Calu3 (cell line): Measurements from ENCODE around the gene FAM89A. TPM values are rescaled to one million over a fixed set of nuclear protein-coding genes. Genes with fewer than 3 reads are reported as not detected.
A peak's percentile ranks its signal among the peaks of the same experiment; 100 is the strongest.

Experiments used
- BruUV-seq: library from RNA; stranded (reverse); fragments of 400-500 nt; replicated peaks from 2 replicates; lab custom pipeline; 2021; lab: Mats Ljungman, UMichigan
- CTCF ChIA-PET: fragments of 300-600 bp; sonication (Branson Sonifier 250); formaldehyde crosslinking; loops from one replicate; lab custom pipeline; 2022; ENCODE audit warnings: antibody characterized with exemption; lab: Charles Lee
- DNase-seq: peaks from one replicate; pipeline ENCODE4 v3.0.0; 2022
- H3K27ac Mint-ChIP-seq: one replicate; pipeline ENCODE4 v1.8.0; 2022; ENCODE audit warnings: mixed read lengths; ENCODE audit not compliant: unreplicated experiment
- H3K27me3 Mint-ChIP-seq: one replicate; pipeline ENCODE4 v1.8.0; 2022; ENCODE audit warnings: mixed read lengths; ENCODE audit not compliant: unreplicated experiment
- H3K36me3 Mint-ChIP-seq: one replicate; pipeline ENCODE4 v1.8.0; 2022; ENCODE audit warnings: mild to moderate bottlenecking, moderate library complexity, mixed read lengths; ENCODE audit not compliant: insufficient read depth, unreplicated experiment
- H3K4me1 Mint-ChIP-seq: one replicate; pipeline ENCODE4 v1.8.0; 2022; ENCODE audit warnings: mild to moderate bottlenecking, low read depth, mixed read lengths; ENCODE audit not compliant: unreplicated experiment
- H3K4me3 Mint-ChIP-seq: one replicate; pipeline ENCODE4 v1.8.0; 2022; ENCODE audit warnings: mild to moderate bottlenecking, low read depth, moderate library complexity, mixed read lengths; ENCODE audit not compliant: unreplicated experiment
- H3K9me3 Mint-ChIP-seq: one replicate; pipeline ENCODE4 v1.8.0; 2022; ENCODE audit warnings: low read depth, mixed read lengths; ENCODE audit not compliant: unreplicated experiment
- intact Hi-C: fragments of 100-400 bp; cut with micrococcal nuclease; formaldehyde crosslinking; loops from one replicate; pipeline ENCODE4 v1.10.0; 2022; ENCODE audit not compliant: unreplicated experiment
- total RNA-seq: library from RNA; stranded (reverse); gene quantifications from 2 replicates; pipeline ENCODE4 v1.2.3, GENCODE V29; 2022
- TF ChIP-seq, protein P1 (sequence below): fragments of 200-600 bp; IDR thresholded peaks from one replicate; pipeline ENCODE4 v1.8.0; 2022; ENCODE audit warnings: antibody characterized with exemption; ENCODE audit not compliant: unreplicated experiment

FAM89A gene
- total RNA-seq, 1 experiment from 2014 or later, result 12.3 TPM

DNA sequence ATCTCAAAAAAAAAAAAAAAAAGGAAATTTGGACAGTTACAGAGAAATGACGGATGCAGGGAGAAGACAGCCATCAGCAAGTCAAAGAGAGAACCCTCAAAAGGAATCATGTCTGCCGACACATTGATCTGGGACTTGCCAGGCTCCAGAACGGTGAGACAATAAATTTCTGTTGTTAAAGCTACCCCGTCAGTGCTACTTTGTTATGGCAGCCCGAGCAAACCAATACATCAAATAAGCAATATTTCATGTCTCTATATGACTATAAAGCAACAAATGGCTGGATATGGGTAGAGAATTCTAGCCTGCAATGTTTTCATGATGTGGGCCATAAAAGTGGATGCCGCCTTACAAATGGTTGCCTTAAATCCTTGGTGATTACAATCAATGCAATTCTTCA, 23.3 kb upstream of the FAM89A start:
- peaks cover 8% of the 10 kb centered on the region for H3K27me3 Mint-ChIP-seq
- no peak overlapping the region for H3K27ac Mint-ChIP-seq
- H3K36me3 Mint-ChIP-seq, result no peaks in the 10 kb centered on the region
- TF ChIP-seq, protein P1, sequence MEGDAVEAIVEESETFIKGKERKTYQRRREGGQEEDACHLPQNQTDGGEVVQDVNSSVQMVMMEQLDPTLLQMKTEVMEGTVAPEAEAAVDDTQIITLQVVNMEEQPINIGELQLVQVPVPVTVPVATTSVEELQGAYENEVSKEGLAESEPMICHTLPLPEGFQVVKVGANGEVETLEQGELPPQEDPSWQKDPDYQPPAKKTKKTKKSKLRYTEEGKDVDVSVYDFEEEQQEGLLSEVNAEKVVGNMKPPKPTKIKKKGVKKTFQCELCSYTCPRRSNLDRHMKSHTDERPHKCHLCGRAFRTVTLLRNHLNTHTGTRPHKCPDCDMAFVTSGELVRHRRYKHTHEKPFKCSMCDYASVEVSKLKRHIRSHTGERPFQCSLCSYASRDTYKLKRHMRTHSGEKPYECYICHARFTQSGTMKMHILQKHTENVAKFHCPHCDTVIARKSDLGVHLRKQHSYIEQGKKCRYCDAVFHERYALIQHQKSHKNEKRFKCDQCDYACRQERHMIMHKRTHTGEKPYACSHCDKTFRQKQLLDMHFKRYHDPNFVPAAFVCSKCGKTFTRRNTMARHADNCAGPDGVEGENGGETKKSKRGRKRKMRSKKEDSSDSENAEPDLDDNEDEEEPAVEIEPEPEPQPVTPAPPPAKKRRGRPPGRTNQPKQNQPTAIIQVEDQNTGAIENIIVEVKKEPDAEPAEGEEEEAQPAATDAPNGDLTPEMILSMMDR, result no peak
- peaks cover 7% of the 10 kb centered on the region for H3K4me1 Mint-ChIP-seq
- no TSS peak for BruUV-seq
- no peak overlapping the region for H3K4me3 Mint-ChIP-seq
- CTCF ChIA-PET, result no interaction called here
- intact Hi-C loops, result no loop called here
- no peaks in the 10 kb centered on the region for H3K9me3 Mint-ChIP-seq
- no peak for DNase-seq

DNA sequence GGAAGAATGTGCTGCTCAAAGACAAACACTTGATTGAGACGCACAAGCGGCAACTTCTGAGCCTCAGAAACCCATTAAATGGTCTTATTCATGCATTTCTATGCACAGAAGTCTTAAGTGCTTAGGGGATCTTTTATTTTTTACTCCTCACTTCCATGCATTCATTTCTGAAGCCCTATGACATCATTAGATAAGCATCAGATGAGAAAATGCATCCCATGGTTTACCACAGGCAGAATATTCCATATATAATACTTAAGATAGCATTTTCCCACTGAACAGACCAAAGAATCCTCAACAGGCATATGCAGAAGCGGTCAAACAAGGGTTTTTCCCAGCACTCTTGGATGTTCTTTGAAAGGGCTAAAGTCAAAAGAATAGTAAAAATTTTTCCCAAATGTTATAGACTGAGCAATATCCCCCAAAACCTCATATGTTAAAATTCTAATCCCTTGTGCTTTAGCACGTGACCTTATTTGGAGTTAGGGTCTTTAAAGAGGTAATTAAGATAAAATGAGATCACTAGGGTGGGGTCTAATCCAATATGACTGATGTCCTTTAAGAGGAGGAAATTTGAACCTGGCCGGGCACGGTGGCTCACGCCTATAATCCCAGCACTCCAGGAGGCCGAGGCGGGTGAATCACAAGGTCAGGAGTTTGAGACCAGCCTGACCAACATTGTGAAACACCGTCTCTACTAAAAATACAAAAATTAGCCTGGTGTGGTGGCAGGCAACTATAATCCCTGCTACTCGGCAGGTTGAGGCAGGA, 22.6 kb upstream of the FAM89A start:
- intact Hi-C loops, result no loop called here
- H3K27me3 Mint-ChIP-seq, result peaks cover 8% of the 10 kb centered on the region
- peaks cover 14% of the 10 kb centered on the region for H3K4me1 Mint-ChIP-seq
- TF ChIP-seq, protein P1, result no peak
- H3K9me3 Mint-ChIP-seq, result no peaks in the 10 kb centered on the region
- BruUV-seq, result no TSS peak
- CTCF ChIA-PET, result no interaction called here
- no peaks in the 10 kb centered on the region for H3K36me3 Mint-ChIP-seq
- H3K27ac Mint-ChIP-seq, result no peak overlapping the region
- no peak for DNase-seq
- no peak overlapping the region for H3K4me3 Mint-ChIP-seq

DNA sequence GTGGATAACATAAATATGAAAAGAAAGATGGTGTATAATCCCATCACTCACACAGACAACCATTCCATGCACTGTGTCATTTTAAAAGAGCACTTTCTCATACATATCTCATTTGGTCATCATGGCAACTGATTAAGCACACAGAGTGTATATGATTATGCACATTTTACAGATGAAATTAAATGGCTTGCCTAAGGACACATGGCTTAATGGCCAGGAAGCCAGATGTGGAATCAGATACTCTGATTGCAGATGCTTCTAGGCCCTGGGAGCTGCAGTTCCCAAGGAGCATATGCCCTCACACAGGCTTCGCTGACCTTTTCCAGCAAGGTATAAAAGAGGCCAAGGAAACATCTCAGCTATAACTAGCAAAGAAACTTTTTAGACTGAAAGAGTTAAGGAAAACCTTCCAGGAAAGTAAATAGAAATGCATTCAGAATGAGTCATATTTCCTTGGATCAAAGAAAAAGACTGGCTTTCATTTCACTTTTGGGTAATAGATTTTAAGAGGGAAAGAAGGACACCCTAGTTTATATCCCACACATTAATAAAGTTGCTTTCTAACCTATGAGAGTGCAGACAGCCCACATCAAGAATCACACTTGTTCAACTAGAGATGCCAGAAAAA, 19.6 kb upstream of the FAM89A start:
- Mint-ChIP-seq H3K9me3 (peaks cover 3% of the 10 kb centered on the region), H3K27me3 (no peaks in the 10 kb centered on the region), H3K27ac (no peak overlapping the region), H3K36me3 (no peaks in the 10 kb centered on the region), H3K4me3 (no peak overlapping the region), H3K4me1 (peaks cover 18% of the 10 kb centered on the region)
- intact Hi-C loops, result no loop called here
- CTCF ChIA-PET, result interaction anchor here (0.6 to 1.5 kb wide), 5 partner anchors 12 to 340 kb away, joined by 3 to 8 read pairs (median 3); partner anchors contain the start of gene FAM89A
- BruUV-seq, result no TSS peak
- TF ChIP-seq, protein P1, result no peak
- no peak for DNase-seq

DNA sequence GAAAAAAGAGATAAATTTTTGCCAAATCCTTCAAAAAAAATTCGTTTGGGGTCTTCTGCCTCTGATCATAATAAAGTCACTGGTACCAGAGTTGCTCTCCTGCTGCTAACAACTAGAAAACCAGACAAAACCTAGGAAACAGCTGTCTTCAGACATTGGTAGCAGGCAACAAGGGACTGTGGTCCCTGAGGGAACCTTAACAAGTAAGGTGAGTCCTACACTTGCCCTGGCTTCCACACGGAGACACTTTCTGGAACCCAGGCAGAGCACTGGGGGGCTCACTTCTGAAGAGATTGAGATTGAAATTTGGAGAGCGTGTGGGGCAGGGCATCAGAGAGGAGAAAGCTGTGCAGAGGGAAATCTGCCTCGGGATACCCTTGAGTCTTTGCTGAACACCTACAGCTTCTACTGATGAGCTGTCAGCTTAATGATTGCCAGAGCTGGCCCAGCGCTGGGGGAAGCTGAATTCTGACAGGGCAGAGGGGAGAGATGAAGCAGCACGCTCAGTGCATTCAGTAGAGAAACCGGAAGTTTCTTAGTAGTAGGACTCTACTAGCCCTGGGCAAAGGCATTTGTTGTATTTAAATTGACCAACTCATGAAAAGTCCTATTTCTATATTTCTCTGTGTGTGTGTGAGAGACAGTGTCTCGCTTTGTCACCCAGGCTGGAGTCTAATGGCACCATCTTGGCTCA, 18.5 kb upstream of the FAM89A start:
- peak overlapping the region; percentile 8 for H3K27ac Mint-ChIP-seq
- no peaks in the 10 kb centered on the region for H3K27me3 Mint-ChIP-seq
- no TSS peak for BruUV-seq
- CTCF ChIA-PET, result interaction anchor here (0.8 to 1.5 kb wide), 4 partner anchors 18 to 81 kb away, joined by 3 to 8 read pairs (median 3); partner anchors contain the start of gene FAM89A
- intact Hi-C loops, result no loop called here
- DNase-seq, result peak; percentile 85
- no peaks in the 10 kb centered on the region for H3K36me3 Mint-ChIP-seq
- H3K4me1 Mint-ChIP-seq, result peaks cover 21% of the 10 kb centered on the region
- peaks cover 3% of the 10 kb centered on the region for H3K9me3 Mint-ChIP-seq
- no peak overlapping the region for H3K4me3 Mint-ChIP-seq
- TF ChIP-seq, protein P1, result no peak
